Endodermal cell (in vitro differentiated cells): ENCODE results near the gene TNFSF15. TPM values are rescaled to one million over a fixed set of nuclear protein-coding genes. Genes with fewer than 3 reads are reported as not detected.

ENCODE experiments used
- DNase-seq: peaks from one replicate; pipeline ENCODE4 v3.0.0-alpha.2; 2017
- H3K27ac ChIP-seq: 2 replicates; pipeline ENCODE4 v1.5.1; 2013; ENCODE audit warnings: mild to moderate bottlenecking, low read depth, low read length, moderate library complexity
- H3K27me3 ChIP-seq: 2 replicates; pipeline ENCODE4 v1.6.1; 2013; ENCODE audit warnings: mild to moderate bottlenecking, low read length, moderate library complexity; ENCODE audit not compliant: insufficient read depth, control insufficient read depth, poor library complexity, severe bottlenecking
- H3K36me3 ChIP-seq: 2 replicates; pipeline ENCODE4 v1.7.0; 2013; ENCODE audit warnings: mild to moderate bottlenecking, low read length, moderate library complexity; ENCODE audit not compliant: control insufficient read depth, insufficient read depth
- H3K4me1 ChIP-seq: one replicate; pipeline ENCODE4 v1.7.0; 2013; ENCODE audit warnings: low read length; ENCODE audit not compliant: control insufficient read depth, insufficient read depth
- H3K4me3 ChIP-seq: 2 replicates; pipeline ENCODE4 v1.5.1; 2013; ENCODE audit warnings: mild to moderate bottlenecking, low read length, moderate library complexity
- H3K9ac ChIP-seq: 2 replicates; pipeline ENCODE4 v1.6.1; 2013; ENCODE audit warnings: mild to moderate bottlenecking, low read length, moderate library complexity; ENCODE audit not compliant: poor library complexity, severe bottlenecking; ENCODE audit errors: extremely low read depth
- H3K9me3 ChIP-seq: 2 replicates; pipeline ENCODE4 v1.6.1; 2013; ENCODE audit warnings: mild to moderate bottlenecking, low read length, moderate library complexity; ENCODE audit not compliant: control insufficient read depth
- H3K27ac Mint-ChIP-seq: 2 replicates; pipeline ENCODE4 v1.8.0; 2020; ENCODE audit warnings: mixed read lengths
- H3K27me3 Mint-ChIP-seq: 2 replicates; pipeline ENCODE4 v1.8.0; 2021; ENCODE audit warnings: mild to moderate bottlenecking, mixed read lengths; ENCODE audit not compliant: insufficient read depth
- H3K36me3 Mint-ChIP-seq: 2 replicates; pipeline ENCODE4 v1.8.0; 2020; ENCODE audit warnings: low read depth, mixed read lengths
- H3K4me1 Mint-ChIP-seq: 2 replicates; pipeline ENCODE4 v1.8.0; 2020; ENCODE audit warnings: mixed read lengths
- H3K4me3 Mint-ChIP-seq: 2 replicates; pipeline ENCODE4 v1.8.0; 2020; ENCODE audit warnings: mild to moderate bottlenecking, moderate library complexity, mixed read lengths
- H3K9me3 Mint-ChIP-seq: 2 replicates; pipeline ENCODE4 v1.8.0; 2020; ENCODE audit warnings: mild to moderate bottlenecking, mixed read lengths
- CTCF ChIP-seq: fragments of 200-600 bp; sonication (generic); conservative IDR thresholded peaks from 2 replicates; pipeline ENCODE4 v1.5.0; 2021; ENCODE audit warnings: antibody characterized with exemption, mild to moderate bottlenecking
- WGBS, 2 experiments: methylation state at CpG; one replicate each; pipeline versions ENCODE4 v1.1.5 to v1.1.7; 2013; ENCODE audit warnings: missing lambda C conversion rate in 2 of 2, mixed read lengths in 1 of 2; ENCODE audit not compliant: insufficient coverage in 1 of 2, insufficient read length in 1 of 2; 5-methylcytosine and 5-hydroxymethylcytosine counted together
- total RNA-seq, 2 donors: library from RNA; stranded (reverse); fragmentation: NEBNext Ultra II Directional in 1 of 2; extraction: Animal tissue kit (Norgen Biotek cat#: 25700) in 1 of 2; gene quantifications; 2 replicates in 1 of 2; 3 replicates in 1 of 2; pipeline ENCODE4 v1.2.1, GENCODE V29; 2021

TNFSF15 gene
- total RNA-seq, 2 donors from 2014 or later: not detected

- Mint-ChIP-seq H3K4me3 (peak overlapping the region; percentile 13), H3K27ac (peak overlapping the region; percentile 35), H3K4me1 (peaks cover 33% of the 10 kb centered on the region), H3K36me3 (no peaks in the 10 kb centered on the region), H3K9me3 (no peaks in the 10 kb centered on the region), H3K27me3 (peaks cover 88% of the 10 kb centered on the region)
- H3K4me3 ChIP-seq: peak overlapping the region; percentile 63
- H3K4me1 ChIP-seq: peaks cover 27% of the 10 kb centered on the region
- 27 to 47% methylated on average over 2 to 5 of the region's 5 CpGs for WGBS, 2 experiments
- no peak for TF ChIP-seq CTCF
- H3K9me3 ChIP-seq: no peaks in the 10 kb centered on the region
- peak overlapping the region; percentile 29 for H3K9ac ChIP-seq
- no peaks in the 10 kb centered on the region for H3K36me3 ChIP-seq
- no peak overlapping the region for H3K27ac ChIP-seq
- DNase-seq: peak; percentile 81
- peaks cover 84% of the 10 kb centered on the region for H3K27me3 ChIP-seq
Observed at GRCh38 chr9:114799441-114799840, 6.4 kb downstream of the TNFSF15 start.

- Histone ChIP-seq H3K27me3 (peaks cover 84% of the 10 kb centered on the region), H3K9me3 (no peaks in the 10 kb centered on the region), H3K4me1 (peaks cover 26% of the 10 kb centered on the region), H3K4me3 (no peak overlapping the region), H3K27ac (no peak overlapping the region), H3K36me3 (no peaks in the 10 kb centered on the region), H3K9ac (no peak overlapping the region)
- Mint-ChIP-seq H3K27ac (no peak overlapping the region), H3K27me3 (peaks cover 88% of the 10 kb centered on the region), H3K4me3 (no peak overlapping the region), H3K9me3 (no peaks in the 10 kb centered on the region), H3K36me3 (no peaks in the 10 kb centered on the region), H3K4me1 (peaks cover 28% of the 10 kb centered on the region)
- WGBS, 2 experiments: 86 to 93% methylated on average over 2 of the region's 2 CpGs
- no peak for TF ChIP-seq CTCF
- no peak for DNase-seq
Observed at GRCh38 chr9:114798780-114799427, 6.9 kb downstream of the TNFSF15 start.

- DNase-seq: no peak
- Histone ChIP-seq H3K27ac (no peak overlapping the region), H3K4me1 (peaks cover 18% of the 10 kb centered on the region), H3K9ac (no peak overlapping the region), H3K9me3 (no peaks in the 10 kb centered on the region), H3K36me3 (no peaks in the 10 kb centered on the region), H3K27me3 (peaks cover 87% of the 10 kb centered on the region), H3K4me3 (no peak overlapping the region)
- Mint-ChIP-seq H3K27ac (no peak overlapping the region), H3K27me3 (peaks cover 88% of the 10 kb centered on the region), H3K36me3 (no peaks in the 10 kb centered on the region), H3K4me3 (no peak overlapping the region), H3K4me1 (peaks cover 20% of the 10 kb centered on the region), H3K9me3 (no peaks in the 10 kb centered on the region)
- TF ChIP-seq CTCF: no peak
- 89 to 92% methylated on average over 1 of the region's 1 CpG for WGBS, 2 experiments
Observed at GRCh38 chr9:114798101-114798500, 7.7 kb downstream of the TNFSF15 start.
